Choroid plexus epithelial cell (primary cell): ENCODE measurements around the gene NXN.
"Not testable (repeated sequence)": the region's sequence is repeated elsewhere in the genome, so short reads cannot be mapped to it uniquely, and the experiment has no call there.

Source experiments
- DNase-seq: peaks from one replicate; pipeline ENCODE4 v3.0.0-alpha.2; 2010; ENCODE audit warnings: low read depth
- H3K4me3 ChIP-seq: 2 replicates; pipeline ENCODE4 v1.5.1; 2011; ENCODE audit warnings: low read depth, mild to moderate bottlenecking, control low read depth, low read length, moderate library complexity
- TF ChIP-seq, protein P1 (sequence below): conservative IDR thresholded peaks from 2 replicates; pipeline ENCODE4 v1.5.1; 2011; ENCODE audit warnings: low read depth, mild to moderate bottlenecking, control low read depth, inconsistent platforms, low read length, moderate library complexity

NXN gene

DNA sequence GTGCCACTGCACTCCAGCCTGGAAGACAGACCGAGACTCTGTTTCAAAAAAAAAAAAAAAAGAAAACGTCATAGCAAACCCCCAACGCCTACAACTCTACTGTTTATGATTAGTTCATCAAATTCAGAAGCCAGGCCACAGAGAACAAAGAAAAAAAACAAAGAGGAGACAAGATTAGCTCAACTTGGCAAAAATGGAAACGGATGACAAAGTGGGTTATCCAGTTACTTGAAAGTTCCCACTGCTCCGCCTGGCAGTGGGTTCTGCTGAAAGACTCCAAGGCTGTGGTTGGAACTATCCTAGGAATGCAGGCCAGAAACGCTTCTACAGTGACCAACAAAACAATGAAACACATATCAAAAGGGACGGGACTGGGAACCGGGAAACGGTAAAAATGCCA is 144.3 kb downstream of the NXN start:
- TF ChIP-seq, protein P1, sequence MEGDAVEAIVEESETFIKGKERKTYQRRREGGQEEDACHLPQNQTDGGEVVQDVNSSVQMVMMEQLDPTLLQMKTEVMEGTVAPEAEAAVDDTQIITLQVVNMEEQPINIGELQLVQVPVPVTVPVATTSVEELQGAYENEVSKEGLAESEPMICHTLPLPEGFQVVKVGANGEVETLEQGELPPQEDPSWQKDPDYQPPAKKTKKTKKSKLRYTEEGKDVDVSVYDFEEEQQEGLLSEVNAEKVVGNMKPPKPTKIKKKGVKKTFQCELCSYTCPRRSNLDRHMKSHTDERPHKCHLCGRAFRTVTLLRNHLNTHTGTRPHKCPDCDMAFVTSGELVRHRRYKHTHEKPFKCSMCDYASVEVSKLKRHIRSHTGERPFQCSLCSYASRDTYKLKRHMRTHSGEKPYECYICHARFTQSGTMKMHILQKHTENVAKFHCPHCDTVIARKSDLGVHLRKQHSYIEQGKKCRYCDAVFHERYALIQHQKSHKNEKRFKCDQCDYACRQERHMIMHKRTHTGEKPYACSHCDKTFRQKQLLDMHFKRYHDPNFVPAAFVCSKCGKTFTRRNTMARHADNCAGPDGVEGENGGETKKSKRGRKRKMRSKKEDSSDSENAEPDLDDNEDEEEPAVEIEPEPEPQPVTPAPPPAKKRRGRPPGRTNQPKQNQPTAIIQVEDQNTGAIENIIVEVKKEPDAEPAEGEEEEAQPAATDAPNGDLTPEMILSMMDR = no peak
- DNase-seq = peak; percentile 91
- no peak overlapping the region for H3K4me3 ChIP-seq

- no peak for DNase-seq
- TF ChIP-seq, protein P1 = no peak
- no peak overlapping the region for H3K4me3 ChIP-seq
Observed at GRCh38 chr17:834136-834535, 145.4 kb downstream of the NXN start.

GRCh38 chr17:830950-831349 is 148.6 kb downstream of the NXN start:
- TF ChIP-seq, protein P1 = no peak
- no peak for DNase-seq

DNA sequence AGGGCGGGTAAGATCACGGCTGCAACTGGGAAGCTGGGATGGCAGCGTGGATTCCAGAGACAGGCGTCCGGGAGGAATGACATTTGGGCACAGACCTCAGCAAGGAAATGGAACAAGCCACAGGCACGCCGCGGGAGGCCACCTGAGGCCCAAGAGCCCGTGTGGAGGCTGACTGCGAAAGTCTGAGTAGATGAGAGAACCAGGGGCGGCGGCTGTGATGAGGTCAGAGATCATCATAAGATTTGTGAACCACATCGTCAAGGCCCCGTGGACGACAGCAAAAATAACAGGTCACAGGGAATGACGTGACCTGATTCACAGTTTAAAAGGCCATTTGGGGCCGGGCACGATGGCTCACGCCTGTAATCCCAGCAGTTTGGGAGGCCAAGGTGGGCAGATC is 149.2 kb downstream of the NXN start:
- TF ChIP-seq, protein P1 = no peak
- no peak overlapping the region for H3K4me3 ChIP-seq
- no peak for DNase-seq

More at GRCh38 chr17:830950-831349, 148.6 kb downstream of the NXN start:
- no peak overlapping the region for H3K4me3 ChIP-seq

- not testable (repeated sequence) for DNase-seq, H3K4me3 ChIP-seq
Observed at GRCh38 chr17:829614-830013, 150.0 kb downstream of the NXN start.

DNA sequence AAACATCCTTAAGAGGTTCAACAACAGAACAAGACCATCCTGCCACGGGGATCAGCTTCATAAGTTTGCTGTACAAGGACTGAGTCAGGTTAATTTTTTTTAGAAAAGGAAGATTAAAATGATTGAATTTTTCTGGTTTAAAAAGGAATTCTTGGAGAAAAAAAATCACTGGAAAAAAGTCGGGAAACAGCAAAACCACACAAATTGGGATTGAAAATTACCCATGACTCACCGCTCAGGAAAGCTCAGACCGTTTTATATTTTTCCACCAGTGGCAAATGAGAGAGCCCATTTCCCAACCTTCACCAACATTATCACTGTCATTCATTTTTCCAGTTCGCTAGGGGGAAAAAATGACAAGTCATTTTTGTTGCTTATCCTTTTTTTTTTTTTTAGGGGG is 150.8 kb downstream of the NXN start:
- TF ChIP-seq, protein P1 = no peak
- DNase-seq = no peak
- H3K4me3 ChIP-seq = no peak overlapping the region

- no peak overlapping the region for H3K4me3 ChIP-seq
- no peak for DNase-seq
- TF ChIP-seq, protein P1 = no peak
Observed at GRCh38 chr17:826778-827177, 152.8 kb downstream of the NXN start.

DNA sequence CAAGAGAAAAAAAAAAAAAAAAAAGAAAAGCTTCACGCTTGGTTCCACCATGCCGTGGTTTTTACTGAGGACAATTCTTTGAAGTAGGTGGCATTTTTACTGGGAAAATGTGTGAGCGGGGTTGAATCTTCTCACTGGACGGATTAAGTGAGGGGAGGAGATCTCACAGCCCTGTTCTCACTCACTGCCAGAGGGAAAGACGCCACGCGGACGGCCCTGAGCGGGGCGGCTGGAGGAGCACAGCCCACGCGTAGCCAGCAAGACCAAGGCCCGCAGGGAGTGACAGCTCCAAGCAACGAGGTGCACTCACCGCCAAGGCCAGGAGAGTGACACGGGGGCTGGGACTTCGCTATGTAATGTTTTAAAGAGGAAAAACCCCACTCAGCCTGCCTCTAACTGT is 154.4 kb downstream of the NXN start:
- no peak for DNase-seq
- TF ChIP-seq, protein P1 = no peak
- no peak overlapping the region for H3K4me3 ChIP-seq
